GM12873 (cell line): ENCODE data around the gene TEX55.

ENCODE experiments used
- TF ChIP-seq, protein P1 (sequence below): IDR thresholded peaks from 2 replicates; pipeline ENCODE4 v1.5.1; 2012; ENCODE audit warnings: low read depth, mild to moderate bottlenecking, moderate library complexity, low read length, control low read depth; ENCODE audit not compliant: insufficient read depth; ENCODE audit errors: missing control alignments

Gene TEX55

GRCh38 chr3:119149484-119149883 is 3.5 kb downstream of the TEX55 start:
- TF ChIP-seq, protein P1, sequence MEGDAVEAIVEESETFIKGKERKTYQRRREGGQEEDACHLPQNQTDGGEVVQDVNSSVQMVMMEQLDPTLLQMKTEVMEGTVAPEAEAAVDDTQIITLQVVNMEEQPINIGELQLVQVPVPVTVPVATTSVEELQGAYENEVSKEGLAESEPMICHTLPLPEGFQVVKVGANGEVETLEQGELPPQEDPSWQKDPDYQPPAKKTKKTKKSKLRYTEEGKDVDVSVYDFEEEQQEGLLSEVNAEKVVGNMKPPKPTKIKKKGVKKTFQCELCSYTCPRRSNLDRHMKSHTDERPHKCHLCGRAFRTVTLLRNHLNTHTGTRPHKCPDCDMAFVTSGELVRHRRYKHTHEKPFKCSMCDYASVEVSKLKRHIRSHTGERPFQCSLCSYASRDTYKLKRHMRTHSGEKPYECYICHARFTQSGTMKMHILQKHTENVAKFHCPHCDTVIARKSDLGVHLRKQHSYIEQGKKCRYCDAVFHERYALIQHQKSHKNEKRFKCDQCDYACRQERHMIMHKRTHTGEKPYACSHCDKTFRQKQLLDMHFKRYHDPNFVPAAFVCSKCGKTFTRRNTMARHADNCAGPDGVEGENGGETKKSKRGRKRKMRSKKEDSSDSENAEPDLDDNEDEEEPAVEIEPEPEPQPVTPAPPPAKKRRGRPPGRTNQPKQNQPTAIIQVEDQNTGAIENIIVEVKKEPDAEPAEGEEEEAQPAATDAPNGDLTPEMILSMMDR, result no peak

DNA sequence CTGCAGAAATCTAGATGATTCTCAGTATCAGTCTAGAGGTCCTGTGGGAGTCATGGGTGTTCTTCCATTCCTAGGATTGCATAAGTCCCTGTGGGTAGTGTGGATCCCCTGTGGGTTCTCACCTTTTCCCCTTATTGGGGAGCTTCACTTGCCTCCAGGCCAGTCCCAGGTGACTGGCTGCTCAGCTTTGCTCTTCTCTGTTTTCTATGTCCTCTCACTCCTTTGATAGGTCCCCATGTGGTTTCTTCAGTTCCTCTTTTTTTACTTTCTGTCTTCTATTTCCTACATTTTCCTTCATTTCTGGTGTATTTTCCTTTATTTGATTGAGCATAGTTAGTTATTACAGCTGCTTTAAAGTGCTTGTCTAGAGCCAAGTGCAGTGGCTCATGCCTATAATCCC is 10.9 kb downstream of the TEX55 start:
- TF ChIP-seq, protein P1, result no peak

DNA sequence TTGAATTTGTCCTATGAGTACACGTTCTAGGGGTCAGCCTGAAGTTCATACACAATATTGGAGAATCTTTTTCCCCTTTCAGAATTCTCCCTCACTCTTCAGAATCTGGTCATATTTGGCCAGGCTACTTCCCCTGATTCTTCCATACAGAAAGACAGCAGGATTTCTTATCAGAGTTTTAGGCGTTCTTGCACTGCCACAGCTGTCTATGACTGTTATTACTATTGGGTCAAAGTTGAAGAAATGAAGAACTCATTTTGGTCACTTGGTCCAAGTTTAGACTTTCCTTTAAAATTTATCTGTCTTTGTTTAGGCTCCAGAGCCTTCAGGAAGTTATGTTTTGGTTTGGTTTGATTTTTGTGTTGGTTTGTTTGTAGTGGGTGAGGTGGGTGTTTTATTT is 12.0 kb downstream of the TEX55 start:
- TF ChIP-seq, protein P1, result no peak

DNA sequence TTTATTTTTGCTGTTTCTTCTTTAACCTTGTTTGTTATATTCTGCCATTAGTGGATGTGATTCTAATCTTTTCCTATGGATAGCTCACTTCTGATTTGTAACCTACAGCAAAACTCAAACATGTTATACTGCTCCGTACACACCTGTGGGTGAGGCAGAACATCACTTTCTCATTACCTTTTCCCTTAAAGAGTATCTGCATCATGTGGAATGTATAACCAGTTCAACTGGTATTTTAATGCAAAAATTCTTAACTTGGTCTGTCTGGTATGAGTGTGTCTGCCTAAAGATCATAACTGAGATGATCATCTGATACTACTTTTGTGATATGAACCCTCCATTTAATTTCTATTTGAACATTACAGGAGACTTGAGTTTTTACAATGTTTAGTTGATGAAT is 14.4 kb downstream of the TEX55 start:
- TF ChIP-seq, protein P1, result no peak

- TF ChIP-seq, protein P1, result no peak
Observed at GRCh38 chr3:119160815-119161214, 14.8 kb downstream of the TEX55 start.

DNA sequence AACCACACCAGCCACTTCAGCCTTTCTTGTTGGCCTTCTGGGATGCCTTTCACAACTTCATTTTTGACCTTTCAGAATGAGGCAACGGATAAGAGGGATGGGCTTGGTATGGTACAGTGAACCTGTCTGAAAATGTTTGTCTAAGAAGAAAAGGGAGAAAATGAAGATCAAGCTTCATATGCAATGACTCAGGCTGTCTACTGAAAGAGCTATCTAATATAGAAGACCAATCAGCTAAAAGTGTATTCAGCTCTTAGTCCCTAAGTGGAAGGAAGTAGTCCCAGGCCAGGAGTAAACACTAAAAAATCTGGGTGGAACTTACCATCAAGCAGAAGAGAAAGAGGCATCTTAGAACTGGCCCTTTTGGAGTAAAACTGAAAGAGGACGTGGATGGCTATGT is 15.3 kb downstream of the TEX55 start:
- TF ChIP-seq, protein P1, result no peak

DNA sequence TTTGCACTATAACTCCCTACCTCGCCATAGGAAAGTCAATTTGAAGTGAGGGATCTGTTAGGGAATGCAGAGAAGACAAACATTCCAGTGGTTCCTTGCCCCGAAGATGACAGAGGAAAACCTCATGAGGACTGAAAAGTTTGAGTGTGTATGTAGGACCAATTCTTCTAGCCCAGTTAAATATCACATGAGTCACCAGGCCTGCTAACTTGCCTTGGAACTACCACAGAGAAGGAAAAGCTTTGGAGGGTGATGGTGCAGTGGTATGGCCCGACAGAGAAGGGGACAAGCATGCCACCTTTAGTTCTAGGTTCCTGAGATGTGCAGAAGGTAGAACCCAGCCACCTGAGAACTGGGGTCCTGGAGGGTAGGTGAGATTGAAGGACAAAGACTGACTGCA is 24.9 kb downstream of the TEX55 start:
- TF ChIP-seq, protein P1, result no peak
